Ascending aorta (tissue), 2 donors: Measurements from ENCODE around the gene SPARCL1. TPM values are rescaled to one million over a fixed set of nuclear protein-coding genes. Genes with fewer than 3 reads are reported as not detected.
A peak's percentile ranks its signal among the peaks of the same experiment; 100 is the strongest.

Experiments
- DNase-seq, 2 donors: peaks; one replicate each; pipeline ENCODE4 v3.0.0-alpha.2; 2019; ENCODE audit warnings: low spot score in 2 of 2
- H3K27ac ChIP-seq, 2 donors: fragments of 200-600 bp; sonication (generic); one replicate each; pipeline ENCODE4 v1.5.1; 2016 to 2017; ENCODE audit warnings: mild to moderate bottlenecking in 1 of 2
- H3K27me3 ChIP-seq: fragments of 200-600 bp; sonication (generic); one replicate; pipeline ENCODE4 v1.5.1; 2017
- H3K36me3 ChIP-seq, 2 donors: fragments of 200-600 bp; sonication (generic); one replicate each; pipeline ENCODE4 v1.5.1; 2016
- H3K4me1 ChIP-seq, 2 donors: fragments of 200-600 bp; sonication (generic); one replicate each; pipeline ENCODE4 v1.5.1; 2016 to 2017; ENCODE audit warnings: mild to moderate bottlenecking in 1 of 2
- H3K4me3 ChIP-seq, 2 donors: fragments of 200-600 bp; sonication (generic); one replicate each; pipeline ENCODE4 v1.5.1; 2016 to 2017; ENCODE audit warnings: mild to moderate bottlenecking in 1 of 2
- H3K9me3 ChIP-seq, 2 donors: fragments of 200-600 bp; sonication (generic); one replicate each; pipeline ENCODE4 v1.5.1; 2016
- intact Hi-C: fragments of 100-400 bp; cut with DNase I; formaldehyde crosslinking; loops from one replicate; pipeline ENCODE4 v1.15.1; 2023
- total RNA-seq: library from RNA; depleted of rRNA; stranded (reverse); fragments of >200 nt; gene quantifications from one replicate; pipeline ENCODE4 v1.1.0, GENCODE V29; 2016
- TF ChIP-seq, protein P1 (sequence below), 3 experiments: fragments of 200-600 bp in 2 of 3; fragments of 450-650 bp in 1 of 3; sonication (generic) in 2 of 3; IDR thresholded peaks; one replicate each; pipeline ENCODE4 v1.5.1; 2016 to 2019; ENCODE audit warnings: antibody characterized with exemption in 3 of 3, mild to moderate bottlenecking in 1 of 3, moderate library complexity in 1 of 3

SPARCL1 gene
- total RNA-seq, 1 donor from 2014 or later, result 830 TPM

- peaks cover 13 to 43% of the 10 kb centered on the region in 2 donors for H3K4me1 ChIP-seq
- H3K4me3 ChIP-seq, result peak overlapping the region in 1 of 2 donors; percentile 71
- DNase-seq, result no peak
- H3K27ac ChIP-seq, result peak overlapping the region; percentile 91 to 95
- intact Hi-C loops, result no loop called here
- H3K36me3 ChIP-seq, result peaks cover 3 to 17% of the 10 kb centered on the region in 2 donors
- TF ChIP-seq, protein P1, sequence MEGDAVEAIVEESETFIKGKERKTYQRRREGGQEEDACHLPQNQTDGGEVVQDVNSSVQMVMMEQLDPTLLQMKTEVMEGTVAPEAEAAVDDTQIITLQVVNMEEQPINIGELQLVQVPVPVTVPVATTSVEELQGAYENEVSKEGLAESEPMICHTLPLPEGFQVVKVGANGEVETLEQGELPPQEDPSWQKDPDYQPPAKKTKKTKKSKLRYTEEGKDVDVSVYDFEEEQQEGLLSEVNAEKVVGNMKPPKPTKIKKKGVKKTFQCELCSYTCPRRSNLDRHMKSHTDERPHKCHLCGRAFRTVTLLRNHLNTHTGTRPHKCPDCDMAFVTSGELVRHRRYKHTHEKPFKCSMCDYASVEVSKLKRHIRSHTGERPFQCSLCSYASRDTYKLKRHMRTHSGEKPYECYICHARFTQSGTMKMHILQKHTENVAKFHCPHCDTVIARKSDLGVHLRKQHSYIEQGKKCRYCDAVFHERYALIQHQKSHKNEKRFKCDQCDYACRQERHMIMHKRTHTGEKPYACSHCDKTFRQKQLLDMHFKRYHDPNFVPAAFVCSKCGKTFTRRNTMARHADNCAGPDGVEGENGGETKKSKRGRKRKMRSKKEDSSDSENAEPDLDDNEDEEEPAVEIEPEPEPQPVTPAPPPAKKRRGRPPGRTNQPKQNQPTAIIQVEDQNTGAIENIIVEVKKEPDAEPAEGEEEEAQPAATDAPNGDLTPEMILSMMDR (IDR thresholded peaks at IDR 0.05), result no peak
- no peaks in the 10 kb centered on the region for H3K27me3 ChIP-seq
- H3K9me3 ChIP-seq, result no peaks in the 10 kb centered on the region
Observed at GRCh38 chr4:87521757-87522374, 7.3 kb downstream of the SPARCL1 start.

GRCh38 chr4:87521319-87521718 is 7.9 kb downstream of the SPARCL1 start:
- H3K4me1 ChIP-seq, result peaks cover 13 to 43% of the 10 kb centered on the region in 2 donors
- H3K36me3 ChIP-seq, result peaks cover 3 to 17% of the 10 kb centered on the region in 2 donors
- H3K9me3 ChIP-seq, result no peaks in the 10 kb centered on the region
- intact Hi-C loops, result no loop called here
- no peaks in the 10 kb centered on the region for H3K27me3 ChIP-seq
- H3K4me3 ChIP-seq, result peak overlapping the region in 1 of 2 donors; percentile 71
- TF ChIP-seq, protein P1 (IDR thresholded peaks at IDR 0.05), result no peak
- no peak for DNase-seq
- peak overlapping the region; percentile 91 to 95 for H3K27ac ChIP-seq

DNA sequence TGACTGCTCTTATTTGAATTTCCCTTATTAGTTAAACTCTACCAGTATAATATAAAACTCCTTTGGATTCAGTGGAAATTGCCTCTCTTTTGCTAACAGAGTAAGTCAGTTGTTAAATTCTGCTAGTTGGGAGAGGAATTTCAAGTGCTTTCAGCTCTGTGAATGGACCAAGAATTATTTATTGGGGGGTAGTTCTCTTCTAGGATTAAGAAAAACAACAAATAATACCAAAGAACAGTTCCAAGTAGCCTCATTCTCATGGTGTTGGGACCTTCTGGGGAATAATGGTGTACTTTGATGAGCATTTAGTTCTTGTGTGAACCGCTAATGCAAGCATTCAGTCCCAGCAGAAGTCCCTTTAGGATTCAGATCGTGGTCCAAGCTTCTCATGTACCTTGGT is 11.6 kb downstream of the SPARCL1 start:
- Histone ChIP-seq H3K27me3 (no peaks in the 10 kb centered on the region), H3K4me3 (peak overlapping the region in 1 of 2 donors; percentile 5), H3K4me1 (peaks cover 10 to 28% of the 10 kb centered on the region in 2 donors), H3K27ac (peak overlapping the region; percentile 91 to 95), H3K36me3 (peaks cover 0 to 25% of the 10 kb centered on the region in 2 donors), H3K9me3 (no peaks in the 10 kb centered on the region)
- TF ChIP-seq, protein P1 (IDR thresholded peaks at IDR 0.05), result no peak
- intact Hi-C loops, result no loop called here
- DNase-seq, result no peak

DNA sequence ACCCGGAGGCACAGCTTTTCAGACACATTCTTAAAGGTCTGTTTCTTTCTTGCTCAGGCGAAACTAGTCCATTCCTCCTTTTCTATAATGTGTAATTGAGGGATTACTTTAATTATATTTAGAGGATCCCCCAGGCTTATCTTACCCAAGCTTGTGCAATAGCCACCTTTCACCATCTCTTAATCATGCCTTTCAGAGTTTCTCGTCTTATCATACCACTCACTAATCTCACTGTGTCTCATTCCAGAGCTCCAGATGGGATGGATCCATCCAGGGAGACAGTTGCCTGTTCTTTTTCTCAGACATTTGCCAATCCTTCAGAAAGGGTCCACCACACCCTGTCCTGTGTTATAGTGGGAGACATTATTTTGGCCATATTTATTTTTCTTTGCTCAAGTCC is 12.5 kb downstream of the SPARCL1 start:
- TF ChIP-seq, protein P1 (IDR thresholded peaks at IDR 0.05), result no peak
- peak overlapping the region; percentile 91 to 95 for H3K27ac ChIP-seq
- no peaks in the 10 kb centered on the region for H3K27me3 ChIP-seq
- peaks cover 6 to 33% of the 10 kb centered on the region in 2 donors for H3K36me3 ChIP-seq
- intact Hi-C loops, result no loop called here
- H3K9me3 ChIP-seq, result no peaks in the 10 kb centered on the region
- H3K4me1 ChIP-seq, result peaks cover 5 to 30% of the 10 kb centered on the region in 2 donors
- no peak for DNase-seq
- H3K4me3 ChIP-seq, result no peak overlapping the region

DNA sequence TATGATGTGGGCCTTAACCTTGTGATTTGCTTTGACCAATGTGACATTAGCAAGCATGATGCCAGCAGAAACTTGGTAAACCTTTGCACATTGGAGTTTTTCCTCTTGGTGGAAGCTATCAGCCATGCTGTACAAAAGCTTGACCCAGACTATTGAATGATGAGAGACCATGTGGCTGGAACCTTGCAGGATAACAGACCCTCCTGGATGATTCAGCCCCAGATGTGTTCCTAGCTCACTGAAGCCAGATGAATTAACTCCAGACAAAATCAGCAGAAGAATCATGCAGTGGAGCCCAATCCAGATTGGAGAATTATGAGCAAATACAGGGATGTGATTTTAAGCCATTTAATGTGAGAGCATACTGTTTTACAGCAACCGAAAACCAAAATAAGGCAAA is 16.8 kb downstream of the SPARCL1 start:
- Histone ChIP-seq H3K27me3 (no peaks in the 10 kb centered on the region), H3K4me3 (no peak overlapping the region), H3K4me1 (peaks cover 5 to 24% of the 10 kb centered on the region in 2 donors), H3K27ac (peak overlapping the region; percentile 44 to 51), H3K36me3 (peaks cover 28 to 62% of the 10 kb centered on the region in 2 donors), H3K9me3 (no peaks in the 10 kb centered on the region)
- no peak for DNase-seq
- intact Hi-C loops, result no loop called here
- TF ChIP-seq, protein P1 (IDR thresholded peaks at IDR 0.05), result no peak
